Posterior cingulate gyrus (tissue), 11 donors: ENCODE data around the gene G3BP1.
"Not testable (repeated sequence)": the region's sequence is repeated elsewhere in the genome, so short reads cannot be mapped to it uniquely, and the experiment has no call there.

ENCODE experiments used
- DNase-seq, 10 donors: peaks; one replicate each; pipeline versions ENCODE4 v3.0.0 to v3.0.0-alpha.2; 2020 to 2021; ENCODE audit warnings: mixed read lengths in 3 of 10
- intact Hi-C: fragments of 100-400 bp; cut with DNase I; formaldehyde crosslinking; loops from one replicate; pipeline ENCODE4 v1.15.1; 2023

The G3BP1 gene

GRCh38 chr5:151786468-151786867 is 14.7 kb downstream of the G3BP1 start:
- DNase-seq, result no peak
- intact Hi-C loops, result no loop called here

GRCh38 chr5:151787817-151788216 is 16.1 kb downstream of the G3BP1 start:
- DNase-seq, result no peak
- intact Hi-C loops, result no loop called here

DNA sequence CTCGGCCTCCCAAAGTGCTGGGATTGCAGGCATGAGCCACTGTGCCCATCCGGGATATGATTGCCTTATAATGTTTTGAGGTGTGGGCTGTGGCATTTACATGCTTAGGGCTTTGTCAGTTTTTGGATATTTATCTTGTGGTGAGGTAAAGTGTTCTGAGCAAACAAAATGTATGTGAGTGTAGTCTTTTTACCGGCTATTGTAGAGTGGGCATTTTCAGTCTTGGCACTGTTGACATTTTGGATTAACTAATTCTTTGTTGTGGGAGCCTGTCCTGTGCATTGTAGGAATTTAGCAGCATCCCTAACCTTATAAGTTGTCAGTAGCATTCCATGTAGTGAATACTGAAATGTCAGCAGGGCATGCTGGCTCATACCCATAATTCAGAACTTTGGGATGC is 21.6 kb downstream of the G3BP1 start:
- intact Hi-C loops, result no loop called here
- no peak for DNase-seq

DNA sequence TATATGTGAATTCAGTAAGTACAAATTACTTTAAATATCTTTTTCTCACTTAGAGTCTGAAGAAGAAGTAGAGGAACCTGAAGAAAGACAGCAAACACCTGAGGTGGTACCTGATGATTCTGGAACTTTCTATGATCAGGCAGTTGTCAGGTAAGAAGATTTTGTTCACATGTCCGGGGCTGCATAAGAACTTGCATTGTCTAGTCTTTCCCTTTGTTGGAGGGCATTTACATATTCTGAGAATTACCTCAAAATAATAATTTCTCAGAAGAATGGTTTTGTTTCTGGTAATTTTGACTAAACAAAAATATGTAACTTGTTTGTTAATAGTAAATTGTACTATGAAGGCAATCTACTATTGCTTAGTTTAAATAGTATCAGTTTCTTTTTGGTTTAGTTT is 23.7 kb downstream of the G3BP1 start:
- intact Hi-C loops, result no loop called here
- no peak for DNase-seq

DNA sequence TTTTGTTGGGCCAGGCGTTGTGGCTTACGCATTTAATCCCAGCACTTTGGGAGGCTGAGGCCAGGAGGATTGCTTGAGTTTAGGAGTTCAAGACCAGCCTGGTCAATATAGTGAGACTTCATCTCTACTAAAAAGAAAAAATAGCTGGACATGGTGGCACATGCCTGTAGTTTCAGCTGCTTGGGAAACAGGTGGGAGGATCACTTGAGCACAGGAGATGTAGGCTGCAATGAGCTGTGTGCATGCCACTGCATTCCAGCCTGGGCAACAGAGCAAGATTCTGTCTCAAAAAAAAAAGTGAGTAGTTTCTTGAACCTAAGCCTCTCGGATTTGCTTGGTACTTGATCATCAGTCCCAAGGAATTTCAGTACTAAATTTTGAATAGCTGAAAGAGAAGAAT is 26.9 kb downstream of the G3BP1 start:
- intact Hi-C loops, result no loop called here
- no peak for DNase-seq

GRCh38 chr5:151799407-151799806 is 27.7 kb downstream of the G3BP1 start:
- no peak for DNase-seq
- intact Hi-C loops, result no loop called here

- no peak for DNase-seq
- intact Hi-C loops, result no loop called here
These were observed 28.8 kb downstream of the G3BP1 start for GRCh38 chr5:151800532-151800931.

GRCh38 chr5:151805414-151806223 is 33.9 kb downstream of the G3BP1 start:
- DNase-seq, result no peak
- intact Hi-C loops, result no loop called here

GRCh38 chr5:151808451-151809169 is 36.9 kb downstream of the G3BP1 start:
- intact Hi-C loops, result no loop called here

GRCh38 chr5:151810449-151810848 is 38.7 kb downstream of the G3BP1 start:
- intact Hi-C loops, result no loop called here
- no peak for DNase-seq

More at GRCh38 chr5:151808451-151809169, 36.9 kb downstream of the G3BP1 start:
- DNase-seq, result no peak

DNA sequence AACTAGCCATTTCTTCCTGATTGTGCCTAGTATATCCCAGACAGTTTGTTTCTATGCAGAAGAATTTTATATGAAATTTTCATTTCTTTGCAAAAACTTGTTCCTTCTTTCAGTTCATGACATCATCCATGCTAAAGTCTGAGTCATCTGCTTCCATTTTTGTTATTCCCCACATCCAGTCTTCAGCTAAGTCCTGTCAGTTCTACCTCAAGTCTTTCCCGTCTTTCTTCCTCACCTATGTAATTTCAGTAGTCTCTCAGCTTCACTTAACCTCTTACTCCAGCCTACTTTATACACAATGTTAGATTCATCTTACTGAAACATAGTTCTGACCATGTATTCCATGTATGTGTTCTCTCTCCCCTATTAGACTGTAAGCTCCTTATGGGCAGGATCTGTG is 39.1 kb downstream of the G3BP1 start:
- DNase-seq, result no peak
- intact Hi-C loops, result no loop called here

DNA sequence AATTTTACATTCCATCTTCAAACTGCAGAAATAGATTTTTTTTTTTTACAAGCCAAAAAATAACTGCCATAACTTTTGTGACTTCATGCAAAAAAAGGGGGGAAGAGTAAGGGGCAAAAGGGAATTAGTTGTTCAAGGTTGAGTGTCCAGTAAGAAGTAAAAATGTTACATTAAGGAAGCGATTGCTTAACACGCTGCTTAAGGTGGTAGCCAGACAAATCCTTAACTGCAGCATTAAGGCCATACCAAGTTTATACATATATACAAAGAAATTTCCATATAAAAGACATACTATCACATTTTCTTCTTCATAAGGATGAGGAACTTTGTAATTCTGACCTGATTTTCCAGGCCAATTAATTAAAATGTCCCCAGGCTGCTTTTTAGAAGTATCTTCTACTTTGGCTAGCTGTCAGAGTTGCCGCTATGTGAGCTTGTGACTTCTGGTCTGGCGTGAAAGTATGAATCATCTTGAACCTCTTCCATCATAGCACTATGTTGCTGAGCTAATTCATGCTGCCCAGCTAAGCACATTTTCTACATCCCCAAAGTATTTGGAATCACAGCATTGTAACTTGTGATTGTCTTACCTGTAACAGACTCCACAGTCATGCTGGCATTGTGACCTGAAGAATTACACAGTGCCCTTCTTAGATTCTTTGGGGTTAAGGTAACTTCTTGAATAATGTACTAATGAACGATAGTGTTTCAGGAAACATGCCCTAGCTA is 40.0 kb downstream of the G3BP1 start:
- intact Hi-C loops, result no loop called here
- DNase-seq, result no peak

DNA sequence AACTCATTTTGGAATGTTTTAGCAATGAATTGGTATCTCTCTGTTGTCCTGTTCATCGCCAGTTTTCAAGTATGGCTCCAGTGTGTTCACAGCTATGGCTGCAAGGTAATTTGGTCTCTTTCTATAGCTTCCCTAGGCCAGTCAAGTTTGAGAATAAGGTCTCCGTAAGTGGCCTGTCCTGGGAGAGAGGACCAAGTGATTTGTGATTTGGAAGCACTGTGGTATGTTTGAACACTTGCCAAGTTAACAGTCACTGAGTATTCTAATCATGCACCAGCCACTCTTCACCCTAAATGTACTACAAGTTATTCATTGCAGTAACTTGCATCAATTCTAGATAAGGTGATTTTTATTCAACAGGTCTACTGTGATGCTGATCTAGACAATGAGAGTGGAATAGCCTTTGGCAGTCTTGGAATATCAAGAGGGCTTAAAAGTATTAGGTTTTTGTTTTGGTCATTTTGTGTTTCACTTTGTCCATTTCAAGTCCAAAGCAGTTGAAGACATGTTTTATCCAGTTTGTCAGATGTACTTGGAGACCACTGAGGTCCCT is 41.1 kb downstream of the G3BP1 start:
- DNase-seq, result no peak
- intact Hi-C loops, result no loop called here

DNA sequence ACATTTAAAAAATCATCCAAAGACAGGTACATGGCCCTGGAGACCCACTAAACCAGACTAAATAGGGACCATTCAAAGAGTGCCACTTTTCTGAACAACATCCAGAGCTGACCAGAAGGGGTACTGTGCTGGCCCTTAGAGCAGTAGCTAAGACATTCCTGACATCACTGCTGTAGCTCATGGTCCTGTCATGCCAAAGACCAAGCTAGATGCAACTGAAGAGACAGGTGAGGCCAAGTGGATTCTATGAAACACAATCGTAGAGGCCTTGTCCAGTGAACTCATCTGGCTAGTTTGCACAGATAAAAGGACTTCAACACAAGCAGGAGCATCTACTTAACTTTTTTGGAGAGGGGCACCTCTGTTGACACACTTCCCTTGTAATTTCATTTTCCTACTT is 43.3 kb downstream of the G3BP1 start:
- DNase-seq, result no peak
- intact Hi-C loops, result no loop called here

DNA sequence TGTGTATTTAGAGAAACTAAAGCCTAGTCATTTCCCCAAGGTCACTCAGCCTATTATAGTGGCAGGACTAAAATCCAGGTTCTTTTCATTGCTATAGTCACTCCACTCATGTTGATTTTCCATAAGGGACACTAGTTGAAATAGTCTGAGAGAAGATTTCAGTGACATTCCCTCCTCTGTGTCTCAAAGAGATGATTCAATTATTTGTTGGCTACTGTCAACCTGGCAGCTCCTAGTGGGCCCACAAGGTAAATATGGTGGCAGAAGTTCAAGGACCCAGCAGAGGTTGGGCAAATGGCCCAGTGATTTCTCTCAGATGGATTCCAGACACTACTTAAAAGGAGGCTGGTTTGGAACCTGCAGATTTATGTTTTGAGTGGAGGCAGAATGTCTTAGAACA is 48.1 kb downstream of the G3BP1 start:
- intact Hi-C loops, result no loop called here
- no peak for DNase-seq

DNA sequence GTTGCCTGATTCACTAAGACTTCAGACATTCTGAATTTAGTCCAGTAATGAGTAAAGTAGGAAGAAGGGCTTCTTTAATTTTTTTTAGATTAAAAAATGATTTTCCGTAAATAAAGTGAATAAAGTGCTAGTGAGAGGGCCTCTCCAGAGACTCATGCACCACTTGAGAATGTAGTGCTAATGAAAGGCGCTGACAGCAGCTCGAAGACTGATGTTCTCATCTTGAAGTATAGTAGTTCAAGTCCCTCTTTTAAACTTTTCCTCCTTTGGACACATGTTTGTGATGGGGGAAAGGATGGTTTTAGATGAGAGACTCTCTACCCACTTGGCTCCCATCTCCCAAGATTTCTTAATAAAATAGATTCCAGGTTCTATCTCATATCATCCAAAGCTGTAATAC is 48.5 kb downstream of the G3BP1 start:
- DNase-seq, result no peak

DNA sequence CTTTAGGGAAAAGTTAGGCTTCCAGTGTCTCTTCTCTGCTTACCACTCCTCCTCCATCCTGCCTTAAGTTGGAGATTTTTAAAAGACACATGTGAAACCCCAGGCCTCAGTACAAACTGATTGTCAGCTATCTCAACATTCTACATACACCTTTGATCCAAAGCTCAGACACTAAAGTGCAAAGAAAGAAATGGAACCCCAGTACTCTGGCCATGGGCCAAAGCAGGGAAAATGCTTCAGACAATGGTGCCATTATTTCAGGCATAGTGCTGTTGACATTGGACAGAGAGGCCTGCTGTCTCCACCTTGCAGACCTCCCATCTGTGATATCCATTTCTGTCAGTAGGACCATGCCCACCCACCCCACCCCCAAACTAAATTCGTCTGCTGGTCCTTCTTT is 49.1 kb downstream of the G3BP1 start:
- peak in 2 of 10 donors; percentile 34 to 35 for DNase-seq
- intact Hi-C loops, result no loop called here

More for the DNA sequence above, 48.5 kb downstream of the G3BP1 start:
- intact Hi-C loops, result no loop called here

GRCh38 chr5:151822141-151822540 is 50.4 kb downstream of the G3BP1 start:
- DNase-seq, result no peak
- intact Hi-C loops, result no loop called here

DNA sequence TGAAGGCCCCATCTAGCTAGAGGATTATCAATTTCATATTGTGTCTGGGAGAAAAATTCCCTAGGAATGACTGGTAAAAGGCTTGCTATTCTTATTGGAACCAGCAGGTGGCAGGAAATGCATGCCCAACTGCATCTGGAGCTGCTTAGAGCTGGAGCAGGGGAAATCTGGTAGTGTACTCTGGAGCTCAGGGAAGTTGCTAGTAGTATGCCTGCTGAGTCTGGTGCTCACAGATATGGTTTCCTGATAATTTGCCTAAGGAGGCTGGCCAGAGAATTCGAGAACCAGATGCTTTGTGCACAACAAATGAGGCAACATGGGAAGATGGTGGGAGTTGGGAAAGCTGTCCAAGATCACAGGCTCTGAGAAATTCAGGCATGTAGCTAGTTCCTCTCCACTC is 53.7 kb downstream of the G3BP1 start:
- peak in 9 of 10 donors; percentile 21 to 90 (median 64) for DNase-seq
- intact Hi-C loops, result loop anchor here (1.0 to 2.0 kb wide), 4 partner anchors 318 to 689 kb away; no protein-coding TSS in a partner anchor

DNA sequence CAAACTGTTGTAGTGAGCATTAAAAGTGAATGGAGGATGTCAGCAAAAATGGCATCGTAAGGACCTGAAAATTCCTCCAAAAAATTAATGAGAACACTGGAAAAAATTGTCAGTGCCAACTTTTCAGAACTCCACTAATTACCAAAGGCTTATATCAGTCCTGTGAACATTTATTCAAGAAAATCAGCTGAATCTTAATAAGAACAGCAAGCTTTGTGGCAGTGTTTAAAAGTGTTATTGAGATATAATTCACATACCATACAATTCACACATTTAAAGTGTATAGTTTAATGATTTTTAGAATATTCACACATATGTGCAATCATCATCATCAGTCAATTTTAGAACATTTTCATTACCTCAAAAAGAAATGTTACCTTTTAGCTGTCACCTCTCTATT is 57.6 kb downstream of the G3BP1 start:
- intact Hi-C loops, result no loop called here
- no peak for DNase-seq

DNA sequence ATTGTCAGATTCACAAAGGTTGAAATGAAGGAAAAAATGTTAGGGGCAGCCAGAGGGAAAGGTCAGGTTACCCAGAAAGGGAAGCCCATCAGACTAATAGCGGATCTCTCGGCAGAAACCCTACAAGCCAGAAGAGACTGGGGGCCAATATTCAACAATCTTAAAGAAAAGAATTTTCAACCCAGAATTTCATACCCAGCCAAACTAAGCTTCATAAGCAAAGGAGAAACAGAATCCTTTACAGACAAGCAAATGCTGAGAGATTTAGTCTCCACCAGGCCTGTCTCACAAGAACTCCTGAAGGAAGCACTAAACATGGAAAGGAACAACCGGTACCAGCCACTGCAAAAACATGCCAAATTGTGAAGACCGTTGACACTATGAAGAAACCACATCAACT is 61.1 kb downstream of the G3BP1 start:
- DNase-seq, intact Hi-C loops: not testable (repeated sequence)
